Epithelial cell of proximal tubule (primary cell): ENCODE results near the gene TMPRSS6. TPM values are rescaled to one million over a fixed set of nuclear protein-coding genes. Genes with fewer than 3 reads are reported as not detected.

Experiments used
- DNase-seq: peaks from one replicate; pipeline ENCODE4 v3.0.0-alpha.2; 2011; ENCODE audit warnings: low read depth
- H3K4me3 ChIP-seq: 2 replicates; pipeline ENCODE4 v1.5.1; 2011; ENCODE audit warnings: low read depth, mild to moderate bottlenecking, low read length
- CTCF ChIP-seq: conservative IDR thresholded peaks from 2 replicates; pipeline ENCODE4 v1.5.1; 2012; ENCODE audit warnings: low read depth, mild to moderate bottlenecking, low read length
- total RNA-seq: library from RNA; depleted of rRNA; stranded (reverse); fragments of >200 nt; gene quantifications from 2 replicates; pipeline ENCODE4 v1.2.3, GENCODE V29; 2015

TMPRSS6 gene
- total RNA-seq, 1 donor from 2014 or later: not detected

GRCh38 chr22:37047006-37047405, 62.5 kb downstream of the TMPRSS6 start:
- no peak overlapping the region for H3K4me3 ChIP-seq
- DNase-seq: no peak
- TF ChIP-seq CTCF: no peak

GRCh38 chr22:37046589-37046988, 62.9 kb downstream of the TMPRSS6 start:
- no peak for DNase-seq
- no peak overlapping the region for H3K4me3 ChIP-seq
- no peak for TF ChIP-seq CTCF

- DNase-seq: no peak
- H3K4me3 ChIP-seq: no peak overlapping the region
- TF ChIP-seq CTCF: peak; percentile 76
Measured at GRCh38 chr22:37045958-37046357, 63.6 kb downstream of the TMPRSS6 start.

- no peak for TF ChIP-seq CTCF
- peak; percentile 31 for DNase-seq
- H3K4me3 ChIP-seq: no peak overlapping the region
Measured at GRCh38 chr22:37044634-37045625, 64.6 kb downstream of the TMPRSS6 start.

- H3K4me3 ChIP-seq: no peak overlapping the region
- no peak for DNase-seq
- peak; percentile 75 for TF ChIP-seq CTCF
Measured at GRCh38 chr22:37043828-37044538, 65.5 kb downstream of the TMPRSS6 start.

- no peak for DNase-seq
- TF ChIP-seq CTCF: no peak
- no peak overlapping the region for H3K4me3 ChIP-seq
Measured at GRCh38 chr22:37043209-37043827, 66.2 kb downstream of the TMPRSS6 start.
